C1 segment of cervical spinal cord (tissue), 14 donors: ENCODE measurements around the gene CAMK2N1.

ENCODE experiments used
- DNase-seq, 14 donors: peaks; one replicate each; lab custom pipeline; 2025; lab: John Stamatoyannopoulos, UW

CAMK2N1 gene

DNA sequence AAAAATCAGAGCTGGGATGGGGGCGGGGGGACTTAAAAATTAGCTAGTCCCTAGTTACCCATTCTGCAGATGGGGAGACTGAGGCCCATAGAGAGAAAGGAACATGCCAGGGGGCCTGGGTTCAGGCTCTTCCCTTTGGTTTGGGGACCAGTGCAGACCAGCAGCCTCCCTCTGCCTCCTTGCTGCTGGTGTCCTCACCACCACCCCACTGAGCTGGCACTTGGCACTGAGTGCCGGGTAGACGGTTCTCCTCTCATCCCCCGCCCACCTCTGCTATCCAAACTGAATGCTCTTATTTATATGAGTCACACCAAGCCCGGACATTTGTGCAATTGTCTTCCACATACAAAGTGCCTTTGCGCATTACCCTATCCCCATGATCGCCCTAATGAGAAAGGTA lies 39.2 kb downstream of the CAMK2N1 start:
- DNase-seq = peak in 1 of 14 donors; percentile 8

GRCh38 chr1:20445956-20446355 lies 40.1 kb downstream of the CAMK2N1 start:
- DNase-seq = no peak

DNA sequence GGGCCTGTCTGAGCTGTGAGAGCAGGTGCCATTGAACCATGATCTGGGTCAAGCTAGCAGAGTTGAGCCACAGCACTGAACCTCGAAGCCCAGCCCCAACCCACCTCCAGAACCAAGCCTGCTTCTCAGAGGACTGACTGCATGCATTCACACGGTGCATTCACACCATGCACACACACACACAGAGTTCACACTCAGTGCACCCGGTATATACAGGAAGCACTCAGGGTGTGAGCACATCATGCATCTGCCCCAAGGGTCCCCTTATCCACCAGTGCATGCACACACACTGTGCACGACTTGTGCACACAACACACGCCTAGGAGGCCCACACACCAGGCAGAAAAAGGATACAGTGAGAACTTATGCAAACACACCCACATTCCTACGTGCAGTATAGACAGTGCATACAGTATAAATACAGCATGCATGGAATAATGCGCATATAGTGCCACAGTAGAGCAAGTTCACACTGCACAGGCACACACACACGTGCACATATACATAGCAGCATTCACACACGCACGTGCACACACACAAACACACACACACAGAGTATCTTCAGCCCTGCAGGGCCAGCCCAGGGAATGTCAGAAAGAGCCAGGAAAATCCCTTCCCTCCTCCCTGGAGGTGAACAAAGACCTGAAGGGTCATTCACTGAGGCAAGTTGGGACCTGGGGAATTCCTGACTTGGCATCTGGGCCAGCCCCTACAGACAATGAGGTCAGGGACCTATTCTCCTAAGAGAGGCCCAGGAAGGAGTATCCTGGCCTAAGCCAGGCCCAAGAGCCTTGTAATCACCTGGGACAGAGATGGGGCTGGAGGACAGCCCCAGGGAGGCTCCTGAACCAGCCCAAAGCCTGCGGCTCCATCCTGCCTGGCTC lies 42.1 kb downstream of the CAMK2N1 start:
- no peak for DNase-seq

- DNase-seq = peak in 1 of 14 donors; percentile 8
Measured at GRCh38 chr1:20442920-20443625, 42.9 kb downstream of the CAMK2N1 start.

DNA sequence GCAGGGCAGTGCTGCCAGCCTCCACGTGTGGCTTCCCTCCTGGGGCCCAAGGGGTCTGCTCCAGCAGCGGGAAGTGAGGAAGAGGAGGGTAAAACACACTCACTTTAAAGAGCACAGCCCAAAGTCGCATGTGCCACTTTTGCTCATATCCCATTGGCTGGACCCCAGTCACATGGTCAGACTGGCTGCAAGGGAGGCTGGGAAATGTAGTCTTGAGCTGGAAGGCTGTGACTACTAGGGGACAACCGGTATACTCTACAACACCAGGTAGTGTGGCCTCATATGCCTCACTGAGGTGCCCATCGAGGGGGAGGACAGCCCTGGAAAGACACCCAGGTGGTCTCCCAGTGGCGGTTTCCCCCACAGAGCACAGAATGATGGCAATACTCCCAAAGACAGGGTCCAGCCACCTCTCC lies 45.2 kb downstream of the CAMK2N1 start:
- DNase-seq = peak in 8 of 14 donors; percentile 8 to 41 (median 22)

DNA sequence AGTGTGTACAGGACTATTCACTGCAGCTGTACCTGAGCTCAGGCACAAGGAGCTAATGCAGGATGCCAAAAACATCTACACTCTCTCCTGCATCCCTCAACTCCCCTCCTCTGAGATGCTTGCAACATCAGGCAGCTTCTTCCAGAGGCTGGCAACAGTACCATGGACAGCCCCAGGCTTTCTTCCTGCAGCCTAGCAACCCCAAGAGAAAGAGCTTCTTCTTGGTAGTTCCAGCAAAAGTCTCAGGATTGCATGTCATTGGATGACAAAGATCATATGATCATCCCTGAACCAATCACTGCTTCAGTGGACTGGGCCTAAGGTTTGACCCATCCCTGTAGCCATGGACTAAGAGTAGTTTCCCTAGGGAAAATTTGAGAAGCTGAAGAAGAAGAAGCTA lies 46.7 kb downstream of the CAMK2N1 start:
- no peak for DNase-seq

GRCh38 chr1:20437640-20438039 lies 48.4 kb downstream of the CAMK2N1 start:
- DNase-seq = no peak

DNA sequence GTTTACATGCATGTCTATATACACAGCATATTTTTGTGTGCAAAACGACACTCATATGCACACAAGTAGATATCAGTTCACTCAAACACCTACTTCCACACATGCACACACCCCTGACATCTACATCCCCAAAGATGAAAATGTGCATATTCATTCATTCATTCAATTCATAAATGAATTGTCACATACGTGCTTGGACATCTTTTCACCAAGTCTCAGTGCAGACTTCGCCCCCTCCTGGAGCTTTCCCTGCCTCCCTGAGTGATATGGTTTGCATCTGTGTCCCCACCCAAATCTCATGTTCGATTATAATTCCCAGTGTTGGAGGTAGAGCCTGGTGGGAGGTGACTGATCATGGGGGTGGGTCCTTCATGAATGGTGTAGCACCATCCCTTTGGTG lies 53.1 kb downstream of the CAMK2N1 start:
- no peak for DNase-seq
